ENCODE measurements around the gene SPOCK1. TPM values are rescaled to one million over a fixed set of nuclear protein-coding genes. Genes with fewer than 3 reads are reported as not detected.

The SPOCK1 gene
- total RNA-seq, 1 experiment from 2014 or later = 10.9 TPM

- Histone ChIP-seq H4K20me1 (ENCODE audit: control insufficient read depth, insufficient read depth, insufficient read length) (no peaks in the 10 kb centered on the region), H2BK120ac (ENCODE audit: low read depth, low read length, poor library complexity, severe bottlenecking) (no peak overlapping the region), H3K4ac (ENCODE audit: low read depth, low read length) (no peak overlapping the region), H4K91ac (ENCODE audit: insufficient read length, low read depth, low read length) (no peak overlapping the region), H4K5ac (ENCODE audit: insufficient read length, low read depth, low read length) (no peak overlapping the region), H3K23ac (ENCODE audit: insufficient read length, low read depth, low read length) (no peak overlapping the region), H3K27ac (ENCODE audit: insufficient read length, low read depth, low read length) (no peak overlapping the region), H3K27me3 (ENCODE audit: insufficient read depth, low read length) (no peaks in the 10 kb centered on the region), H2AK5ac (ENCODE audit: insufficient read length, low read length) (no peak overlapping the region), H3K56ac (ENCODE audit: insufficient read length, low read depth, low read length) (no peak overlapping the region), H3T11ph (ENCODE audit: low read length) (no peak overlapping the region), H3K79me2 (ENCODE audit: insufficient read depth, low read length) (no peaks in the 10 kb centered on the region), H2BK5ac (ENCODE audit: insufficient read length, low read length) (no peak overlapping the region), H3K4me1 (ENCODE audit: insufficient read depth, low read length) (no peaks in the 10 kb centered on the region), H3K9ac (ENCODE audit: extremely low read depth, insufficient read length, low read length) (no peak overlapping the region), H3K14ac (ENCODE audit: insufficient read depth, low read length) (no peak overlapping the region), H2BK20ac (ENCODE audit: low read depth, low read length, poor library complexity, severe bottlenecking) (no peak overlapping the region), H3K4me2 (ENCODE audit: insufficient read depth, insufficient read length, low read length) (no peak overlapping the region), H2BK12ac (ENCODE audit: insufficient read length, low read depth, low read length) (no peak overlapping the region), H3K18ac (ENCODE audit: insufficient read length, low read depth, low read length) (no peak overlapping the region), H4K8ac (replicated peaks; ENCODE audit: insufficient read length, low read depth, low read length) (no peak overlapping the region), H3K9me3 (ENCODE audit: control insufficient read depth, low read depth, low read length) (peaks cover 4% of the 10 kb centered on the region), H2AFZ (ENCODE audit: low read length) (no peak overlapping the region), H2BK15ac (ENCODE audit: low read depth, low read length) (no peak overlapping the region), H3K79me1 (ENCODE audit: insufficient read depth, low read depth, low read length, poor library complexity, severe bottlenecking) (no peaks in the 10 kb centered on the region), H3K23me2 (ENCODE audit: insufficient read length, low read depth, low read length, poor library complexity, severe bottlenecking) (no peaks in the 10 kb centered on the region)
- Mint-ChIP-seq H3K27ac (no peak overlapping the region), H3K36me3 (ENCODE audit: insufficient read depth in 1 of 3, low read depth in 3 of 3) (peaks cover 15 to 31% (median 22%) of the 10 kb centered on the region in 3 experiments), H3K4me1 (peaks cover 0 to 10% of the 10 kb centered on the region in 2 experiments; a peak in 2 of 4 replicates), H3K9me3 (peaks cover 38 to 54% of the 10 kb centered on the region in 2 experiments), H3K27me3 (ENCODE audit: low read depth) (peaks cover 6% of the 10 kb centered on the region), H3K4me3 (no peak overlapping the region)
- DNase-seq = no peak
- WGBS (ENCODE audit: extremely low coverage, insufficient read length, low lambda C conversion rate) = no CpG with 5 or more reads among the region's 1 CpG
- TF ChIP-seq CTCF (conservative IDR thresholded peaks at IDR 0.05) = no peak
Measured at GRCh38 chr5:137383909-137384308, 115.2 kb downstream of the SPOCK1 start.

Measured in H9 (cell line).